CD4-positive, alpha-beta T cell treated with Interleukin-17A for 4 hours (primary cell): ENCODE results near the gene INPP4B.

Experiments used
- DNase-seq: peaks from one replicate; pipeline ENCODE4 v3.0.0-alpha.2; 2020; ENCODE audit warnings: mixed read lengths

The INPP4B gene

GRCh38 chr4:142846108-142846728, at the start of gene INPP4B:
Gene INPP4B (minus strand): TSS chr4:142846301.
- peak; percentile 53 for DNase-seq

- no peak for DNase-seq
Observed at GRCh38 chr4:142893012-142893411, 46.9 kb upstream of the INPP4B start.

GRCh38 chr4:142886566-142886965, 40.5 kb upstream of the INPP4B start:
- DNase-seq = no peak

GRCh38 chr4:142883040-142883832, 37.1 kb upstream of the INPP4B start:
- DNase-seq = no peak

GRCh38 chr4:142882159-142882558, 36.1 kb upstream of the INPP4B start:
- DNase-seq = no peak

DNA sequence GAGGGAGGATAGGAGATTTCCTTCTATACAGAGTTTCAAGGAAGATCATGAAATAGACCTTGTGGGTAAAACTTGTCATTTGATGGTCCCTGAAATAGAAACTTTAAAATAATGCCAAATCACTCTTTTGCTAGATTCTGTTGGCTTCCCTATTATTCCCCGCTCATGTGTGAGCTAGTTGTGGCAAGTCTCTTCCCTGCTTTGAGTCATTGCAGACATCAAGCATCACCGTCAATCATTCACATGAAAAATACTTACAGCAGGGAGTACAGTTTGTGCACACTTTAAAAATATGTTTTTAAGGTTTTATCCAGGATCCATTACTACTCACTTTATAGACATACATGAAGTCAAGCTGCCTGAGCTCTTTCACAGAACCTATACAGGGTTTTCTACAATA, 35.2 kb upstream of the INPP4B start:
- no peak for DNase-seq

DNA sequence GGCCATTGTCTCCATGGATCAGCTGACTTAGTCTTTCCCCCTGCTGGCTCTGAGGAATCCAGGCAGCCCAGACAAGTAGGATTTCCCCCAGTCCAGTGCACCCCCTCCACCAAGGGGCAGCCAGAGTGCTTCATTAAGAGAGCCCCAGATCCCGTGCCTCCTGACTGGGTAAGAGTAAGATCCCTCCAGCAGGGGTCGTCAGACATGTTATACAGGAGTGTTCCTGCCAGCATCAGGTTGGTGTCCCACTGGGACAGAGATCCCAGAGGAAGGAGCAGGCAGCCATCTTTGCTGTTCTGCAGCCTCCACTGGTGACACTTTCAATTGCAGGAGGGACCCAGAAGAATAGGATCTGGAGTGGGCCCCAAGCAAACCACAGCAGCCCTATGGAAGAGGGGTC, 29.0 kb upstream of the INPP4B start:
- DNase-seq = no peak

DNA sequence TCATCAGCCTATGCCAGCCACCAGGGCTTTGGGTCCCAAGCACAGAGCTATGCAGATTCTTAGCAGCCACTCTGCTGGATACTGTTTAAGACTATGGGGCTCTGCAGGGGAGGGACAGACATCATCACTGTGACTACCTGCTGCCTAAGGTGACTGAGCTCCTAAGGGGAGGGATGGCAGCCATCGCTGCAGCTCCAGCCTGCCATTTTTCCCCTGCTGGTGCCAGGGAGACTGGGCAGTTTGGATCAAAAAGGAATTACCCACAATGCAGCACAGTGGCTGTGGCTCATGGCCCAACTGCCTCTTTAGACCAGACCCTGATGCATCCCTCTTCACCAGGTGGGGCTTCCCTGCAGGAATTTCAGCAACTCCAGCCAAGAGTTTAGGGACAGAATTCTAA, 28.6 kb upstream of the INPP4B start:
- no peak for DNase-seq

GRCh38 chr4:142866685-142867084, 20.6 kb upstream of the INPP4B start:
- DNase-seq = no peak

DNA sequence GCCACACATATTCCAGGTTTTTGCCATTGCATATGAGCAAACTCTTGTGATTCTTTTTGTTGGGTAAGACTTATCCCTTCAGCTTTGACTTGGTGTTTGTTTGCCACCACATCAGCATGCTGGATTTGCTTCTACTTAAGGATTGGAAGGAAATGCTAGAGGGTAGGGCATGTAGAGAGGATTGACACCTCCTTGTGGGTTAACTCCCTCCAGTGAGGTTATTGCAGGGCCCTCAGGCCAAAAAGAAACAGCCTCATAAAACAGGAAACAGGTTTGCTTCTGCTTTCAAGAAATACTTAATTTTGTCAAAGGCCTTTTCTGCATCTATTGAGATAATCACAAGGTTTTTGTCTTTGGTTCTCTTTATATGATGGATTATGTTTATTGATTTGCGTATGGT, 15.2 kb upstream of the INPP4B start:
- DNase-seq = no peak

- no peak for DNase-seq
Observed at GRCh38 chr4:142858965-142859364, 12.9 kb upstream of the INPP4B start.

DNA sequence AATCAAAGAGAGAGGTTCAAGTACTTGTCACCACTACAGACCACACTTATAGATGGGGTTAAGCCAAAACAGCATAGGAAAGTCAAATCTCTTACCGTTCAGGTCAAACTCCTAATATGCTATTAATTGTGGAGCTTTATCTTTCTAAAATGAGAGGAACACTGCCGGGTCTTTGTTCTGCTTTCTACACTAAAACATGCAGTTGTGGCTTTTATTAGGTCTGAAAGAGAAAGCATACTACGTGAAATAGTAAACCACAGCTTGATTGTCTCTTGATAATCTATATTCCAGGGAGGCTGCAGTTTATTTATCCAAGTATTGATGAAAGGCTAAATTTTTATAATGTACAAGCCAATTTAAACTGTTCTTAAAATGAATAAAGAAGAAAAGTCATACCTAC, 12.3 kb upstream of the INPP4B start:
- DNase-seq = no peak

- no peak for DNase-seq
Observed at GRCh38 chr4:142856576-142856975, 10.5 kb upstream of the INPP4B start.

GRCh38 chr4:142850478-142850877, 4.4 kb upstream of the INPP4B start:
- DNase-seq = no peak

- DNase-seq = peak; percentile 78
Observed at GRCh38 chr4:142846729-142847596, 862 bp upstream of the INPP4B start.

DNA sequence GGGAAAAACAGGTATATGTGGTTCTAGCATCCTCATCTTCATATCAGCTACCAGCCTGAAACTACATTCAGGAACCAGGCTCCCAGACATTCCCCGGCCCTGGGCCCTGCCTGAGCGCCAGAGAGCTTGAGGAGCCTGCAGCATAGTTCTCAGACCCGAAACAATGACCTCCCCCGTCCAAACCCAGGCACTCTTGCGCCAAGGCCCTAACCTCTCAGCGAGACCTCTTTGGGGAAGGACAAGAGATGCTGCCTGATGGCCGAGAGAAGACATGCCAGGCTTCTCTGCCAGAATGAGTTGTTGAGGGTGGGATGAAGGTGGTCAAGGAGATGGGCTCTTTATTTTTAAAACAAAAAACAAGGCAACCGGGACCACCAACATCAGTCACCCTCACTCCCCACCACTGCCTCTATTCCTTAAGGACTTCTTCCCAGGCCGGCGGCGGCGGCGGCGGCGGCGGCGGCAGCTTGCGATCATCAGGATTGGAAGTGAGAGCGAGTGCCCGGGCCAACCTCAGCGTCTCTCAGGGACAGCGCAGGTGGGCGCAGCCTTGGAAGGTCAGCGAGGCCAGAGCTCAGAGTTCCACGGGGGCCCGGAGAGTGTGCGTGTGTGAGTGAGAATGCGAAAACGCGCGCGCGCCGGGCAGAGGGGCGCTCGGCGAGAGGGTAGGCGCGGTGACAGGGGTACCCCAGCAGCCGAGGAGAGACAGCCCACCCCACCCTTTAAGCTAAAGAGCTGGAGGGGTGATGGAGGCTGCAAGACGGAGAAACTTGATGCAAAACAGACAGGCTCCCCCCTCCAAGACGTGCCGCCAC, 601 bp downstream of the INPP4B start:
- DNase-seq = peak; percentile 10

GRCh38 chr4:142844782-142845181, 1.3 kb downstream of the INPP4B start:
- DNase-seq = no peak

- peak; percentile 21 for DNase-seq
Observed at GRCh38 chr4:142840516-142841123, 5.5 kb downstream of the INPP4B start.

- no peak for DNase-seq
Observed at GRCh38 chr4:142838778-142839177, 7.3 kb downstream of the INPP4B start.

- DNase-seq = no peak
Observed at GRCh38 chr4:142832022-142832421, 14.1 kb downstream of the INPP4B start.

GRCh38 chr4:142826503-142827241, 19.4 kb downstream of the INPP4B start:
- no peak for DNase-seq

GRCh38 chr4:142824368-142824767, 21.7 kb downstream of the INPP4B start:
- no peak for DNase-seq
